ENCODE data around the gene QRICH1.

The QRICH1 gene

GRCh38 chr3:49119439-49119838, 25.6 kb upstream of the QRICH1 start:
- DNase-seq (ENCODE audit: low spot score) = no peak

- no peak for DNase-seq (ENCODE audit: low spot score)
Observed at GRCh38 chr3:49119036-49119435, 25.2 kb upstream of the QRICH1 start.

GRCh38 chr3:49112262-49112661, 18.4 kb upstream of the QRICH1 start:
- no peak for DNase-seq (ENCODE audit: low spot score)

GRCh38 chr3:49111347-49111746, 17.5 kb upstream of the QRICH1 start:
- DNase-seq (ENCODE audit: low spot score) = no peak

GRCh38 chr3:49110780-49111179, 16.9 kb upstream of the QRICH1 start:
- no peak for DNase-seq (ENCODE audit: low spot score)

GRCh38 chr3:49108346-49108745, 14.5 kb upstream of the QRICH1 start:
- no peak for DNase-seq (ENCODE audit: low spot score)

GRCh38 chr3:49104427-49105291, 10.8 kb upstream of the QRICH1 start, which contains the start of gene QARS1:
Gene QARS1 (minus strand): TSS chr3:49104757. CDS start chr3:49104733, 24 bp downstream.
- peak; percentile 90 for DNase-seq (ENCODE audit: low spot score)

- no peak for DNase-seq (ENCODE audit: low spot score)
Observed at GRCh38 chr3:49104052-49104426, 10.2 kb upstream of the QRICH1 start.

GRCh38 chr3:49100046-49100615, 6.3 kb upstream of the QRICH1 start:
- DNase-seq (ENCODE audit: low spot score) = no peak

- no peak for DNase-seq (ENCODE audit: low spot score)
Observed at GRCh38 chr3:49098910-49099630, 5.2 kb upstream of the QRICH1 start.

GRCh38 chr3:49098429-49098828, 4.6 kb upstream of the QRICH1 start:
- DNase-seq (ENCODE audit: low spot score) = no peak

- peak; percentile 80 for DNase-seq (ENCODE audit: low spot score)
Observed at GRCh38 chr3:49092938-49093852, 676 bp downstream of the QRICH1 start.

- no peak for DNase-seq (ENCODE audit: low spot score)
Observed at GRCh38 chr3:49081429-49081828, 12.4 kb downstream of the QRICH1 start.

GRCh38 chr3:49079270-49079669, 14.6 kb downstream of the QRICH1 start:
- no peak for DNase-seq (ENCODE audit: low spot score)

- no peak for DNase-seq (ENCODE audit: low spot score)
Observed at GRCh38 chr3:49076646-49077045, 17.2 kb downstream of the QRICH1 start.

- no peak for DNase-seq (ENCODE audit: low spot score)
Observed at GRCh38 chr3:49076116-49076515, 17.8 kb downstream of the QRICH1 start.

- no peak for DNase-seq (ENCODE audit: low spot score)
Observed at GRCh38 chr3:49058011-49058410, 35.9 kb downstream of the QRICH1 start.

- no peak for DNase-seq (ENCODE audit: low spot score)
Observed at GRCh38 chr3:49057268-49057667, 36.6 kb downstream of the QRICH1 start.

GRCh38 chr3:49054344-49054862, 39.5 kb downstream of the QRICH1 start:
- no peak for DNase-seq (ENCODE audit: low spot score)

- no peak for DNase-seq (ENCODE audit: low spot score)
Observed at GRCh38 chr3:49053543-49053942, 40.3 kb downstream of the QRICH1 start.

- DNase-seq (ENCODE audit: low spot score) = no peak
Observed at GRCh38 chr3:49035281-49035680, 58.6 kb downstream of the QRICH1 start.

- no peak for DNase-seq (ENCODE audit: low spot score)
Observed at GRCh38 chr3:49034650-49035049, 59.2 kb downstream of the QRICH1 start.

Data from CD4-positive, alpha-beta T cell treated with Interleukin-15 for 4 hours (primary cell).